Measurements from ENCODE around the gene KLK7. TPM values are rescaled to one million over a fixed set of nuclear protein-coding genes. Genes with fewer than 3 reads are reported as not detected.

Gene KLK7
- total RNA-seq, 4 donors from 2014 or later = 0.31 to 16.7 TPM; not detected in 2

- H3K27ac ChIP-seq = no peak overlapping the region
- H3K27me3 ChIP-seq = peaks cover 95% of the 10 kb centered on the region
These were observed 44.2 kb upstream of the KLK7 start for GRCh38 chr19:51027873-51028272.

GRCh38 chr19:51027126-51027806 lies 43.5 kb upstream of the KLK7 start:
- Histone ChIP-seq H3K36me3 (no peaks in the 10 kb centered on the region), H3K27ac (no peak overlapping the region), H3K4me3 (no peak overlapping the region), H3K9me3 (no peaks in the 10 kb centered on the region), H3K4me1 (no peaks in the 10 kb centered on the region), H3K27me3 (peaks cover 95% of the 10 kb centered on the region)
- ATAC-seq = no peak
- 28 to 30% methylated on average over 5 to 9 of the region's 14 CpGs for WGBS, 2 donors (ENCODE audit: low coverage in 1 of 2)
- no peak for TF ChIP-seq POLR2A (IDR thresholded peaks at IDR 0.05)
- no peak for TF ChIP-seq POLR2AphosphoS5 (IDR thresholded peaks at IDR 0.05)
- no peak for TF ChIP-seq CTCF (IDR thresholded peaks at IDR 0.05)
- TF ChIP-seq EP300 (IDR thresholded peaks at IDR 0.05) = no peak

More at GRCh38 chr19:51027873-51028272, 44.2 kb upstream of the KLK7 start:
- WGBS, 2 donors (ENCODE audit: low coverage in 1 of 2) = 29 to 39% methylated on average over 2 to 5 of the region's 5 CpGs
- no peak for ATAC-seq
- H3K36me3 ChIP-seq = no peaks in the 10 kb centered on the region
- H3K9me3 ChIP-seq = no peaks in the 10 kb centered on the region
- no peaks in the 10 kb centered on the region for H3K4me1 ChIP-seq
- TF ChIP-seq POLR2A (IDR thresholded peaks at IDR 0.05) (no peak), EP300 (IDR thresholded peaks at IDR 0.05) (no peak), CTCF (IDR thresholded peaks at IDR 0.05) (no peak), POLR2AphosphoS5 (IDR thresholded peaks at IDR 0.05) (no peak)
- H3K4me3 ChIP-seq = no peak overlapping the region

- Histone ChIP-seq H3K4me3 (no peak within 1 kb of the TSS), H3K36me3 (no peaks in the 10 kb centered on the region), H3K27me3 (peaks cover 93% of the 10 kb centered on the region), H3K4me1 (no peaks in the 10 kb centered on the region), H3K27ac (no peak within 1 kb of the TSS), H3K9me3 (no peaks in the 10 kb centered on the region)
- no peak for ATAC-seq
- 86% methylated on average over 5 of the region's 11 CpGs; no CpG with 5 or more reads in 1 of the 2 donors for WGBS, 2 donors (ENCODE audit: low coverage in 1 of 2)
- TF ChIP-seq POLR2A (IDR thresholded peaks at IDR 0.05) (no peak), EP300 (IDR thresholded peaks at IDR 0.05) (no peak), POLR2AphosphoS5 (IDR thresholded peaks at IDR 0.05) (no peak), CTCF (IDR thresholded peaks at IDR 0.05) (no peak)
These were observed 42.8 kb upstream of the KLK7 start, which contains the start of gene KLK11 for GRCh38 chr19:51026554-51026831. Gene KLK11, minus strand, starts transcription at chr19:51026616. Its CDS starts 985 bp downstream, at chr19:51025631.

- 40 to 60% methylated on average over 4 to 6 of the region's 18 CpGs for WGBS, 2 donors (ENCODE audit: low coverage in 1 of 2)
- peaks cover 94% of the 10 kb centered on the region for H3K27me3 ChIP-seq
These were observed 42.3 kb upstream of the KLK7 start for GRCh38 chr19:51025809-51026553.

More at GRCh38 chr19:51025809-51026553, 42.3 kb upstream of the KLK7 start:
- no peaks in the 10 kb centered on the region for H3K9me3 ChIP-seq
- H3K4me1 ChIP-seq = no peaks in the 10 kb centered on the region
- no peaks in the 10 kb centered on the region for H3K36me3 ChIP-seq
- TF ChIP-seq CTCF (IDR thresholded peaks at IDR 0.05) (no peak), EP300 (IDR thresholded peaks at IDR 0.05) (no peak), POLR2A (IDR thresholded peaks at IDR 0.05) (no peak), POLR2AphosphoS5 (IDR thresholded peaks at IDR 0.05) (no peak)
- ATAC-seq = no peak
- no peak overlapping the region for H3K4me3 ChIP-seq
- no peak overlapping the region for H3K27ac ChIP-seq

All from gastroesophageal sphincter (tissue), 4 donors.